Esophagus squamous epithelium (tissue), 5 donors: ENCODE measurements around the gene MARCHF10. TPM values are rescaled to one million over a fixed set of nuclear protein-coding genes. Genes with fewer than 3 reads are reported as not detected.

Experiments
- DNase-seq: peaks from one replicate; lab custom pipeline; 2025; lab: John Stamatoyannopoulos, UW
- H3K27ac ChIP-seq, 4 donors: fragments of 200-600 bp; sonication (generic); one replicate each; pipeline ENCODE4 v1.5.1; 2016 to 2019; ENCODE audit warnings: mild to moderate bottlenecking in 1 of 4
- H3K27me3 ChIP-seq, 4 donors: fragments of 200-600 bp; sonication (generic); 1 replicate in 3 of 4; 2 replicates in 1 of 4; pipeline versions ENCODE4 v1.5.1 to v1.6.0; 2017 to 2021; ENCODE audit warnings: antibody characterized with exemption in 1 of 4
- H3K36me3 ChIP-seq, 3 donors: fragments of 200-600 bp; sonication (generic); one replicate each; pipeline ENCODE4 v1.5.1; 2016 to 2019
- H3K4me1 ChIP-seq, 3 donors: fragments of 200-600 bp; sonication (generic); one replicate each; pipeline ENCODE4 v1.5.1; 2017 to 2019
- H3K4me3 ChIP-seq, 4 donors: fragments of 200-600 bp; sonication (generic); 1 replicate in 3 of 4; 2 replicates in 1 of 4; pipeline ENCODE4 v1.5.1; 2016 to 2019; ENCODE audit warnings: mild to moderate bottlenecking in 2 of 4, moderate library complexity in 1 of 4
- H3K9me3 ChIP-seq, 3 donors: fragments of 200-600 bp; sonication (generic); one replicate each; pipeline ENCODE4 v1.5.1; 2016 to 2019
- POLR2A ChIP-seq, 4 donors: fragments of 450-650 bp; IDR thresholded peaks; one replicate each; pipeline ENCODE4 v1.6.1; 2017; ENCODE audit warnings: antibody characterized with exemption in 4 of 4, mild to moderate bottlenecking in 4 of 4, moderate library complexity in 3 of 4
- WGBS, 2 donors: methylation state at CpG; one replicate each; pipeline ENCODE4 v1.1.5; 2018; 5-methylcytosine and 5-hydroxymethylcytosine counted together
- intact Hi-C: fragments of 100-400 bp; cut with DNase I; formaldehyde crosslinking; loops from one replicate; pipeline ENCODE4 v1.15.0; 2022
- total RNA-seq, 4 donors: library from RNA; depleted of rRNA; stranded (reverse); fragments of >200 nt; gene quantifications; one replicate each; pipeline ENCODE4 v1.1.0, GENCODE V29; 2016
- TF ChIP-seq, protein P1 (sequence below), 6 experiments: fragments of 450-650 bp in 4 of 6; fragments of 200-600 bp in 2 of 6; sonication (generic) in 2 of 6; IDR thresholded peaks; one replicate each; pipeline ENCODE4 v1.5.1; 2016 to 2019; ENCODE audit warnings: antibody characterized with exemption in 6 of 6, mild to moderate bottlenecking in 4 of 6, moderate library complexity in 4 of 6
- donor health status: DM: yes; HTN: yes; CAD: no.

MARCHF10 gene
- total RNA-seq, 4 donors from 2014 or later, result not detected

DNA sequence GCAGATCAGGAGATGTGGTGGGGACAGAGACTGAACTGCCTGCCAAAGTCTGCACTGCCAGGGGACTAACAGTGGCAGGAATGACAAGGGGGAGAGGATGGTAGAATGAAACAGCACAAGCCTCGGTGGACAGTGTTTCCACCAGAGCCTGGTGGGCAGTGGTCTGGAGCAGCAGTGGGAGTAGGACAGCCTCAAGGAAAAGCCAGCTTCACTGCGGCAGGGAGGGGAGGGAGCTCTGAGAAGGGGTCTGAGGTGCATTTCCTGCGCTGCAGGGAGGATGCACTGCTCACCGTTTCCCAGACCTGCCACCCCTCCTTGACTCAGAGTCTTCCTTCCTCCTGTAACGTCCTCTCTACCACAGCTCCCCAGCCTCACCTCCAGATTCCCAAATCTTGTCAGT is 33.8 kb downstream of the MARCHF10 start:
- Histone ChIP-seq H3K9me3 (no peaks in the 10 kb centered on the region), H3K27me3 (peaks cover 0 to 25% (median 0%) of the 10 kb centered on the region in 4 donors), H3K4me3 (no peak overlapping the region), H3K36me3 (no peaks in the 10 kb centered on the region), H3K27ac (no peak overlapping the region), H3K4me1 (peaks cover 0 to 10% (median 3%) of the 10 kb centered on the region in 3 donors)
- DNase-seq, result no peak
- 75 to 91% methylated on average over 4 to 5 of the region's 5 CpGs for WGBS, 2 donors
- intact Hi-C loops, result no loop called here
- TF ChIP-seq, protein P1, sequence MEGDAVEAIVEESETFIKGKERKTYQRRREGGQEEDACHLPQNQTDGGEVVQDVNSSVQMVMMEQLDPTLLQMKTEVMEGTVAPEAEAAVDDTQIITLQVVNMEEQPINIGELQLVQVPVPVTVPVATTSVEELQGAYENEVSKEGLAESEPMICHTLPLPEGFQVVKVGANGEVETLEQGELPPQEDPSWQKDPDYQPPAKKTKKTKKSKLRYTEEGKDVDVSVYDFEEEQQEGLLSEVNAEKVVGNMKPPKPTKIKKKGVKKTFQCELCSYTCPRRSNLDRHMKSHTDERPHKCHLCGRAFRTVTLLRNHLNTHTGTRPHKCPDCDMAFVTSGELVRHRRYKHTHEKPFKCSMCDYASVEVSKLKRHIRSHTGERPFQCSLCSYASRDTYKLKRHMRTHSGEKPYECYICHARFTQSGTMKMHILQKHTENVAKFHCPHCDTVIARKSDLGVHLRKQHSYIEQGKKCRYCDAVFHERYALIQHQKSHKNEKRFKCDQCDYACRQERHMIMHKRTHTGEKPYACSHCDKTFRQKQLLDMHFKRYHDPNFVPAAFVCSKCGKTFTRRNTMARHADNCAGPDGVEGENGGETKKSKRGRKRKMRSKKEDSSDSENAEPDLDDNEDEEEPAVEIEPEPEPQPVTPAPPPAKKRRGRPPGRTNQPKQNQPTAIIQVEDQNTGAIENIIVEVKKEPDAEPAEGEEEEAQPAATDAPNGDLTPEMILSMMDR (IDR thresholded peaks at IDR 0.05), result no peak
- TF ChIP-seq POLR2A (IDR thresholded peaks at IDR 0.05), result no peak

DNA sequence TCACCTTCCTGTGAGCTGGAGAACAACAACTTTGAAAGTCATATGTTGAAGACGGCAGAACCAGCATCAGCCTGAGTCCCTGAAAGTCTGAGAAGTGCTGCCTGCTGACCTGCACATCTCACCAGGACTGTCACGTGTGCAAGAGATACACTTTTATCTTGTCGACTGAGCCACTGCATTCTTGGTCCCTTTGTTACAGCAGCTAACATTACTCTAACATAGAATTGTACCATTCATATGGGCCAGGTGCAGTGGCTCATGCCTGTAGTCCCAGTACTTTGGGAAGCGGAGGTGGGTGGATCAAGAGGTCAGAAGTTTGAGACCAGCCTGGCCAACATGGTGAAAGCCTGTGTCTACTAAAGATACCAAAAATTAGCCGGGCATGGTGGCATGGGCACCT is 40.1 kb downstream of the MARCHF10 start:
- no peaks in the 10 kb centered on the region for H3K9me3 ChIP-seq
- no peak for TF ChIP-seq POLR2A (IDR thresholded peaks at IDR 0.05)
- TF ChIP-seq, protein P1 (IDR thresholded peaks at IDR 0.05), result no peak
- H3K4me3 ChIP-seq, result no peak overlapping the region
- H3K27ac ChIP-seq, result no peak overlapping the region
- no peaks in the 10 kb centered on the region for H3K4me1 ChIP-seq
- no peak for DNase-seq
- no peaks in the 10 kb centered on the region for H3K36me3 ChIP-seq
- H3K27me3 ChIP-seq, result peaks cover 0 to 31% (median 0%) of the 10 kb centered on the region in 4 donors
- intact Hi-C loops, result no loop called here
- 82 to 85% methylated on average over 5 of the region's 5 CpGs for WGBS, 2 donors

DNA sequence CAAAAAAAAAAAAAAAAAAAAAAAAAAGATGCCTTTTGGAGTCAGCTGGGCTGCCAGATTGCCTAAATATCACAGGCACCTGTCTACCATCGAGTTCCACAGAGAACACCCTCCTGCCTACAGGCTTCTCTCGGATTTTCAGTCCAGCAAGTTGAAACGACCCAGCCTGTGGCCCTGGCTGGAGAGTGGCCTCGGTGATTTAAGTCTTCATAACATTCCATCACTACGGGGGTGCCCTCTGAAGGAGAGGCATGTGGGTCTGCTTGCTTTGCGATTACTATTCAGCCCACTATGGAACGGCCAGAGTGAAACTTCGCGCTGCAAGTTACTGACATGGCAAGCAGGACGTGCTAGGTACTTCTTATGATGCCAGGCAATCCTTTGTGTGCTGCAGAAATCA is 42.8 kb downstream of the MARCHF10 start:
- WGBS, 2 donors, result 81 to 86% methylated on average over 7 to 9 of the region's 10 CpGs
- H3K36me3 ChIP-seq, result no peaks in the 10 kb centered on the region
- H3K9me3 ChIP-seq, result no peaks in the 10 kb centered on the region
- no peak overlapping the region for H3K4me3 ChIP-seq
- DNase-seq, result no peak
- H3K4me1 ChIP-seq, result no peaks in the 10 kb centered on the region
- H3K27me3 ChIP-seq, result peaks cover 0 to 56% (median 0%) of the 10 kb centered on the region in 4 donors
- no peak for TF ChIP-seq POLR2A (IDR thresholded peaks at IDR 0.05)
- TF ChIP-seq, protein P1 (IDR thresholded peaks at IDR 0.05), result no peak
- H3K27ac ChIP-seq, result no peak overlapping the region
- intact Hi-C loops, result no loop called here

DNA sequence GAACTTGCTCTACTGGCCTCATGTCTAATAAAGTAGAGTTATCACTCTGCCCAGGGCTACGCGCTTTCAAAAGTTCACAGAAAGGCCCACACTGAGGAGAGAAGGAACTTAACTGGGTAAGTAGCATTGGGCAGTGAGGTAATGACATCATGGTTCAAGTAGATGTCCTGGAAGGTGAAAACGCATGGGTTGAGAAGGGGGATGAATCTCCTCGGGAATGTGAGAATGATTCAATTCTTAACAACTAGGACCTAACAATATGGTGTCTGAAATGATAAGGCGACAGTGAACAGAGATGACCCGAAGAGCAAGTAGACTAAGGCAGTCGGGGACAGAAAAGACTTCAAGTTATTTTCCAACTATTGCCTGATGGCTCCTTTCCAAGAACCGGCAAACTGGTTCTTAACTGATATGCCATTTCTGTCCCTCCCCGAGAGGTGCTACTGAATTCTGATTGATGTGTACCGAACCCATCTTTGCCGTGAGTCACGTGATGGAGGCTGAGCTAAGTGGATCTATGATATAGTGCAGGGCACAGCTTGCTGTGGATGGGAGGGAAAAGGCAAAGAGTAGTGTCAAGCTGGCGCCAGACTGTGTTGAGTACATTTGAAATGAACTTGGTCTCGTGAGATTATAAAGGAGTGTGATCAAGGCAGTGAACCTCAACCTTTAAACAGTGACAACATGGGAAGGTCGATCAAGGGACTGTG is 44.1 kb downstream of the MARCHF10 start:
- no peak overlapping the region for H3K27ac ChIP-seq
- H3K4me3 ChIP-seq, result no peak overlapping the region
- intact Hi-C loops, result no loop called here
- no peaks in the 10 kb centered on the region for H3K36me3 ChIP-seq
- no peak for DNase-seq
- H3K4me1 ChIP-seq, result no peaks in the 10 kb centered on the region
- WGBS, 2 donors, result 88 to 89% methylated on average over 11 to 15 of the region's 15 CpGs
- H3K27me3 ChIP-seq, result peaks cover 0 to 69% (median 0%) of the 10 kb centered on the region in 4 donors
- no peak for TF ChIP-seq POLR2A (IDR thresholded peaks at IDR 0.05)
- TF ChIP-seq, protein P1 (IDR thresholded peaks at IDR 0.05), result no peak
- no peaks in the 10 kb centered on the region for H3K9me3 ChIP-seq

DNA sequence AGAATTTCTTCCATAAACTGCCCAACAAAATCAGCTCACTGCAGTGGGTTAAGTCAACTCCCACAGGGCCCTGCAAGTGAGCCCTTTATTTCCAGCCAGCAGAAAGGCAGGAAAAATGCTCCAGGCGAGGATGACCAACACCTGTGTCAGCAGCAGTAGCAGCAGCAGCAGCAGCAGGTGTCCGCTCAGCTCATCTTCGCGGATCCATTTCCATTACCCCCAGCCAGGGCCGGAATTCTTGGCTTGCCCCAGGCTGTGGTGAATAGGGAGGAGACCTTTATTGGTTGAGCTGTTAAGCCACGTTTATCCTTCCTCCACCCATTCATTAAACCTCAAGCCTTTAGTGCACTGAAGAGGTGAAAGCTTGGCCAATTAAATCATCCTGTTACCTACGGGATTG is 46.2 kb downstream of the MARCHF10 start:
- no peak for DNase-seq
- no peak overlapping the region for H3K27ac ChIP-seq
- peaks cover 0 to 84% (median 0%) of the 10 kb centered on the region in 4 donors for H3K27me3 ChIP-seq
- no peaks in the 10 kb centered on the region for H3K36me3 ChIP-seq
- no peaks in the 10 kb centered on the region for H3K4me1 ChIP-seq
- TF ChIP-seq, protein P1 (IDR thresholded peaks at IDR 0.05), result no peak
- no peak for TF ChIP-seq POLR2A (IDR thresholded peaks at IDR 0.05)
- H3K4me3 ChIP-seq, result no peak overlapping the region
- no peaks in the 10 kb centered on the region for H3K9me3 ChIP-seq
- 28 to 52% methylated on average over 3 to 6 of the region's 7 CpGs for WGBS, 2 donors
- intact Hi-C loops, result no loop called here
